GM12874 (cell line): ENCODE measurements around the gene EPHA4.

Experiments
- CTCF ChIP-seq: IDR thresholded peaks from 2 replicates; pipeline ENCODE4 v1.5.1; 2011; ENCODE audit warnings: low read depth, mild to moderate bottlenecking, control low read depth, low read length, moderate library complexity; ENCODE audit not compliant: insufficient read depth

EPHA4 gene

GRCh38 chr2:221502270-221503010 lies 69.7 kb downstream of the EPHA4 start:
- TF ChIP-seq CTCF: no peak

DNA sequence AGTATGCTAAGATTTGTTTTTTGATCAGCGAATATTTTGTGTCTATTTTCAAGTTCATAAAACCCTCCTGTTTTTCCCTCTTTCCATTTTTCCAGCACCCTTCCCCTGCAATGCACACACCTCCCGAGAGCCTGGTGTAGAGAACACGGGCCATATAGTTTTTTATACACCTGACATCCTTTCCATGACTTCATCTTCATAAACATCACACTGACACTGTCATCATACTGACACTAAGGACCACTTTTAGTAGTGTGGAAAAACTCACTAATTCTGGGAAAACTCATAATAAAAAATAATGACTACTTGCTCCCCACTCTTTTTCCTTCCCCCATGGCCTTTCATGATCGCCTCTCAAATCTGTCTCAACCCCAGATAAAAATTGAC lies 70.2 kb downstream of the EPHA4 start:
- no peak for TF ChIP-seq CTCF

DNA sequence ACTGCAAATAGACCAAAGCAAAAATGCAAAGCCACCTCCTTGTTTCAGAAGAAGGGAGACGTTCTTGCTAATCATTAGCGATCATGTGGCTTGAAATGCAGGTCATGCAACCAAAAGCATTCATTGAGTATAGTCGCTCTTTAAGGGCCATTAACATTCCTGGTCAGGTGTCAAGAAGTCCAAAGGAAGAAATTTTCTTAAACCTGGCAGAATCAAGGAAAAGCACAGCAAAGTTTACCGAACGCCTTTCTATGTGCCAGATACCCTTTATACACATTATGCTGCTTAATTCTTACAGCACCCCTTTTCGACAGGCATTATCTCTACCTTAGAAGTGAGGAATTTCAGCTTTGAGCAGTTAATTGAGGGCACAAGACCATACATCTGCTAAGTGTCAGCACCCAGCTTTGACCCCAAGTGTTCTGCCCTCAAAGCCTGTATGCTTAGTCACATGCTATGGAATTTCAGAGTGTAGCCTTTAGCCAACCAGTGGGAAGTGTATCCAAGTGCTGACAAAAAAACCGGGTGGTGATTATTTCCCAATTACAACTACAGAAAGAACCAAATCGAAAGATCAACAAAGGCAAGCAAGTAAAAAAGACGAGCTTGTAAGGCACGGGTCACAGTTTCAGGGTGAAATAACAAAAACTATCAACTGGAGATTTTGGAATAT lies 70.8 kb downstream of the EPHA4 start:
- no peak for TF ChIP-seq CTCF

DNA sequence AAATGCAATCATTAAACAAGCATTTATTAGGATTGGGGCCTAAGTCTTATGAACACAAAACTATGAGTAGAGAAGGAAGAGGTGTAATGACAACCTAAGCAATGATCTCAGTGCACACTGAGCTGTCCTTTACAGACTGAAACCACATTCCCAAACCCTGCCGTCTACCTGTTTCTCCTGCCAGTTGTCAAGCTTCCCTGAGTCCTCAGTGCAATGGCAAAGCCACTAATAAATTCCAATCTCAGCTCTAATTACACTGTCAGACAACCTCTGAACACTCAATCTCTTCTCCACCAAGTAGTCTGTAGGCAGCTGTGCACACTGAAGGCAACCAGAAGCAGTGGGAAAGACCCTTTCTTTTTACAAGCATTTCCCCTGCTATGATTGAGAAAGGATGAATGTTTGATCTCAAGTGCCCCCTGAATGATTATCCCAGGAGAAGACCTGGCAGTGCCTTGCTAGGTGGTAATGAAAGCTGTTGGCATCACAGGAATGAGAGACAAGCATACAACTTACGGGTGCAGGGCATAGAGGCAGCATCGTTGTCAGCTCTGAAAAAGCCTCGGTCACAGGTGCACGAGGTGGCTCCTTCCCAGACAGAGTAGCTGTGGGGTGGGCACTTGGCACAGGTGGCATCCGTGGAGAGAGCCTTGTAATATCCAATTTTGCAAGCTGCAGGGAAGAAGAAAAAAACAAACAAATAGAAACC lies 71.4 kb downstream of the EPHA4 start:
- no peak for TF ChIP-seq CTCF

GRCh38 chr2:221495731-221496130 lies 76.4 kb downstream of the EPHA4 start:
- TF ChIP-seq CTCF: no peak

DNA sequence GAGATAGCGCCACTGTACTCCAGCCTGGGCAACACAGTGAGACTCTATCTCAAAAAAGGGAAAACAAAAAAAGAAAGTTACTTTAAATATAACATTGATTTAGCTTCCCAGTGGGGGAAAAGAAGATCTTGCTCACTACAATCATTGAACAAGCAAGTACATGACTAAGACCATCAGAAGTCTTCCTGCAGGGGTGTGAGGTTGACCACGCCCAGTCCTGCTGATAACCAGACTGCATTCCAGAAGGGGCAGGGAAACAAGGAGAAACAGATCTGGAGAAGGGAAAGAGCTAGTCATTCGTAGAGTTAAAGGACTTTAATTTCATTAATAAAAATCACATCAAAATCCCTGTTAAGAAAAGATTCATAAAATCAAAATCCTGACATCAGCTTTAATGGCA lies 77.5 kb downstream of the EPHA4 start:
- no peak for TF ChIP-seq CTCF

- TF ChIP-seq CTCF: no peak
These were observed 78.7 kb downstream of the EPHA4 start for GRCh38 chr2:221493391-221493790.
